Measurements from ENCODE around the gene MSH2.
A peak's percentile ranks its signal among the peaks of the same experiment; 100 is the strongest.

Gene MSH2

GRCh38 chr2:47528455-47528854 lies 125.5 kb downstream of the MSH2 start:
- no peak for TF ChIP-seq CTCF (IDR thresholded peaks at IDR 0.05; ENCODE audit: low read depth, low read length)
- DNase-seq (ENCODE audit: low read depth, low spot score): no peak
- in situ Hi-C loops (cut with HindIII; ENCODE audit: low sequenced_read_pairs): no loop called here
- no peak overlapping the region for H3K4me3 ChIP-seq (ENCODE audit: low read depth, low read length)

- DNase-seq (ENCODE audit: low read depth, low spot score): peak; percentile 59
- no peak for TF ChIP-seq CTCF (IDR thresholded peaks at IDR 0.05; ENCODE audit: low read depth, low read length)
- H3K4me3 ChIP-seq (ENCODE audit: low read depth, low read length): no peak overlapping the region
- in situ Hi-C loops (cut with HindIII; ENCODE audit: low sequenced_read_pairs): no loop called here
These were observed 125.9 kb downstream of the MSH2 start for GRCh38 chr2:47528874-47529273.

- TF ChIP-seq CTCF (IDR thresholded peaks at IDR 0.05; ENCODE audit: low read depth, low read length): no peak
- in situ Hi-C loops (cut with HindIII; ENCODE audit: low sequenced_read_pairs): no loop called here
- DNase-seq (ENCODE audit: low read depth, low spot score): no peak
- no peak overlapping the region for H3K4me3 ChIP-seq (ENCODE audit: low read depth, low read length)
These were observed 127.3 kb downstream of the MSH2 start for GRCh38 chr2:47530105-47530760.

GRCh38 chr2:47531378-47532042 lies 128.6 kb downstream of the MSH2 start:
- H3K4me3 ChIP-seq (ENCODE audit: low read depth, low read length): no peak overlapping the region
- DNase-seq (ENCODE audit: low read depth, low spot score): no peak
- in situ Hi-C loops (cut with HindIII; ENCODE audit: low sequenced_read_pairs): no loop called here
- TF ChIP-seq CTCF (IDR thresholded peaks at IDR 0.05; ENCODE audit: low read depth, low read length): no peak
